H54 (cell line): ENCODE data around the gene RPL11.

ENCODE experiments used
- DNase-seq: peaks from one replicate; pipeline ENCODE4 v3.0.0; 2011; ENCODE audit warnings: low spot score, mixed read lengths; ENCODE audit not compliant: insufficient read length
- FAIRE-seq: peaks from 3 replicates; lab custom pipeline; 2011; peaks lifted over from hg19 to GRCh38; lab: Jason Lieb, UNC
- POLR2A ChIP-seq: IDR thresholded peaks from 2 replicates; pipeline ENCODE4 v1.6.1; 2011; ENCODE audit warnings: low read depth, mild to moderate bottlenecking, low read length

The RPL11 gene

GRCh38 chr1:23696335-23696989 lies 4.9 kb downstream of the RPL11 start:
- DNase-seq (no peak), FAIRE-seq (no peak)
- no peak for TF ChIP-seq POLR2A

GRCh38 chr1:23698466-23698865 lies 6.9 kb downstream of the RPL11 start:
- TF ChIP-seq POLR2A, result no peak
- DNase-seq (no peak), FAIRE-seq (no peak)

GRCh38 chr1:23699280-23700179 lies 7.9 kb downstream of the RPL11 start:
- no peak for DNase-seq
- FAIRE-seq, result no peak
- TF ChIP-seq POLR2A, result no peak

GRCh38 chr1:23701310-23701709 lies 9.7 kb downstream of the RPL11 start:
- FAIRE-seq, result no peak
- TF ChIP-seq POLR2A, result no peak
- DNase-seq, result no peak

- DNase-seq (no peak), FAIRE-seq (no peak)
- no peak for TF ChIP-seq POLR2A
Measured at GRCh38 chr1:23701996-23702395, 10.4 kb downstream of the RPL11 start.

GRCh38 chr1:23704834-23705495 lies 13.4 kb downstream of the RPL11 start:
- no peak for FAIRE-seq
- no peak for TF ChIP-seq POLR2A

GRCh38 chr1:23709229-23709628 lies 17.6 kb downstream of the RPL11 start:
- TF ChIP-seq POLR2A, result no peak
- FAIRE-seq, result no peak
- no peak for DNase-seq

More at GRCh38 chr1:23704834-23705495, 13.4 kb downstream of the RPL11 start:
- no peak for DNase-seq

GRCh38 chr1:23718482-23718881 lies 26.9 kb downstream of the RPL11 start:
- FAIRE-seq, result peak; percentile 38
- peak; percentile 27 for DNase-seq
- no peak for TF ChIP-seq POLR2A

- FAIRE-seq (no peak), DNase-seq (no peak)
- no peak for TF ChIP-seq POLR2A
Measured at GRCh38 chr1:23719162-23719820, 27.7 kb downstream of the RPL11 start.

- DNase-seq, result no peak
- no peak for TF ChIP-seq POLR2A
- FAIRE-seq, result no peak
Measured at GRCh38 chr1:23720256-23720995, 28.8 kb downstream of the RPL11 start.

GRCh38 chr1:23722652-23723051 lies 31.0 kb downstream of the RPL11 start:
- FAIRE-seq (no peak), DNase-seq (no peak)
- no peak for TF ChIP-seq POLR2A

GRCh38 chr1:23726686-23727085 lies 35.1 kb downstream of the RPL11 start:
- DNase-seq (no peak), FAIRE-seq (no peak)
- no peak for TF ChIP-seq POLR2A

GRCh38 chr1:23727362-23727811 lies 35.8 kb downstream of the RPL11 start:
- no peak for TF ChIP-seq POLR2A
- DNase-seq, result no peak
- no peak for FAIRE-seq
